AG09309 (cell line): ENCODE measurements around the gene RABGAP1L.

Experiments
- DNase-seq: peaks from one replicate; pipeline ENCODE4 v3.0.0-alpha.2; 2010; ENCODE audit warnings: low read depth
- H3K4me3 ChIP-seq: 2 replicates; pipeline ENCODE4 v1.5.1; 2011; ENCODE audit warnings: mild to moderate bottlenecking, low read depth, low read length, moderate library complexity; ENCODE audit not compliant: control insufficient read depth
- CTCF ChIP-seq: IDR thresholded peaks from 2 replicates; pipeline ENCODE4 v1.5.1; 2011; ENCODE audit warnings: mild to moderate bottlenecking, low read depth, low read length, inconsistent platforms; ENCODE audit not compliant: insufficient read depth, control insufficient read depth; ENCODE audit errors: missing control alignments

Gene RABGAP1L

DNA sequence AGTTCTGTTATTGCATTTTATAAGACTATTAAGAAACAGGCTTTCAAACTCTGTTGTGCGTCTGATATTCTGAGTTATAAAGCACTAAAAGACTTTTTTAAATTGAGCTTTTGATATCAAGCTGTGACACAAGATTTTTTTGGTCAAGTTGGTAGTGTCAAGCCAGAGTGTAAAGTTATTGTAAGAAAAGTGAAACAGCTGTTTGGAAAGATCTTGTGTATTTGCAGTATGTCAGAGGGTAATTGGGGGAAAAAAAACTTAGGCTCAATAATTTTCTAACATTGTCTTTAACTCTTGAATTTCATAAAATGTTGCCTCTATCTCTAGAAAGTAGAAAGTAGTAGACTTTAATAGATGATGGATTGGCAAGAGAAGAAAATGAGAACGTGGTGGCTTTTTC, 844.2 kb downstream of the RABGAP1L start:
- no peak for TF ChIP-seq CTCF
- no peak for DNase-seq
- H3K4me3 ChIP-seq = no peak overlapping the region

- DNase-seq = no peak
Measured at GRCh38 chr1:175005085-175005783, 845.9 kb downstream of the RABGAP1L start.

GRCh38 chr1:175009532-175009931, 850.2 kb downstream of the RABGAP1L start:
- no peak for TF ChIP-seq CTCF
- no peak for DNase-seq
- H3K4me3 ChIP-seq = no peak overlapping the region

More at GRCh38 chr1:175005085-175005783, 845.9 kb downstream of the RABGAP1L start:
- no peak overlapping the region for H3K4me3 ChIP-seq
- TF ChIP-seq CTCF = no peak

DNA sequence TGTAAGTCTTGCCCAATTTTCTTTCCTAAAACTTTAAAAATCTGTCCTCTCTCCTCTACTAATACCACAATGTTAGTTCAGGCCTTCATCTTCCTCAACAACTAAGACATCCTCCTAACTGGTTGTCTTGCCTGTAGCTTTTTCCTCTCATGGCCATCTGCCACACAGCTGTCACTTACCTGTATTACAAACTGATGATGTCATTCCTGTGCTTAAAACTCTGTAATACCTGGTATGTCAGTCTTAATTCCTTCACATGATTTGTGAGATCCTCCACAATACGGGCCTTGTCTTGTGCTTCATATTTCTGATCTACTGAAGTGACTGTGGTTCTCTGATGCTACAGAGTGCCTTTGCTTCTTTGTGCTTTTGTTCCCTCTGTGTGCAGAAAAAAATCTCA, 854.1 kb downstream of the RABGAP1L start:
- no peak for TF ChIP-seq CTCF
- no peak for DNase-seq
- H3K4me3 ChIP-seq = no peak overlapping the region

- DNase-seq = peak; percentile 37
- H3K4me3 ChIP-seq = no peak overlapping the region
- TF ChIP-seq CTCF = no peak
Measured at GRCh38 chr1:175015243-175015642, 855.9 kb downstream of the RABGAP1L start.

DNA sequence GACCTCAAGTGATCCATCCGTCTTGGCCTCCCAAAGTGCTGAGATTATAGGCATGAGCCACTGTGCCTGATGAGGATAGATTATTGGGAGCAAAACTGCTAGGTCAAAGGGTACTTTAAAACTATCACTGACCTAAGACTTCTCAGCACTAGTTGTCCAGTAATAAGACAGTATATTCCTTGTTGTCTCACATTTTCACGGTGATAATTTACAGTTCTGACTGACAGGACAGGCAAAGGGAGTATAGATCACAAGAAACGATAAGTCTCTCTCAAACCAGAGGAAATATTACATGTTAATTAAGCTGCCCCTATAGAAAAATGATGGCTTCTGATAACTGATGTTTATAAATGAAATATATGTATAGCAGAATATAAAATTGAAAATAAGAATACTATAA, 860.2 kb downstream of the RABGAP1L start:
- TF ChIP-seq CTCF = no peak
- DNase-seq = no peak
- no peak overlapping the region for H3K4me3 ChIP-seq
